H9 (cell line): Measurements from ENCODE around the gene PPP1R27. TPM values are rescaled to one million over a fixed set of nuclear protein-coding genes. Genes with fewer than 3 reads are reported as not detected.

Experiments used
- DNase-seq: peaks from one replicate; pipeline ENCODE4 v3.0.0-alpha.2; 2017
- H2AFZ ChIP-seq: one replicate; pipeline ENCODE4 v1.6.1; 2013; ENCODE audit warnings: mild to moderate bottlenecking, low read length, control low read depth, moderate library complexity
- H2AK5ac ChIP-seq: 2 replicates; pipeline ENCODE4 v1.6.1; 2013; ENCODE audit warnings: low read length, control low read depth, mixed read lengths; ENCODE audit not compliant: insufficient read length
- H2BK120ac ChIP-seq: one replicate; pipeline ENCODE4 v1.6.1; 2013; ENCODE audit warnings: low read depth, mild to moderate bottlenecking, low read length, control low read depth, inconsistent platforms; ENCODE audit not compliant: poor library complexity, severe bottlenecking
- H2BK12ac ChIP-seq: 2 replicates; pipeline ENCODE4 v1.6.1; 2013; ENCODE audit warnings: low read length, control low read depth, mixed read lengths, low read depth; ENCODE audit not compliant: insufficient read length
- H2BK15ac ChIP-seq: 2 replicates; pipeline ENCODE4 v1.6.1; 2013; ENCODE audit warnings: low read depth, low read length, control low read depth
- H2BK20ac ChIP-seq: one replicate; pipeline ENCODE4 v1.6.1; 2013; ENCODE audit warnings: low read depth, mild to moderate bottlenecking, low read length, control low read depth, inconsistent platforms; ENCODE audit not compliant: poor library complexity, severe bottlenecking
- H2BK5ac ChIP-seq: 2 replicates; pipeline ENCODE4 v1.6.1; 2013; ENCODE audit warnings: low read length, control low read depth, mixed read lengths; ENCODE audit not compliant: insufficient read length
- H3K14ac ChIP-seq: 2 replicates; pipeline ENCODE4 v1.6.1; 2013; ENCODE audit warnings: low read length, control low read depth; ENCODE audit not compliant: insufficient read depth
- H3K18ac ChIP-seq: 2 replicates; pipeline ENCODE4 v1.6.1; 2013; ENCODE audit warnings: low read depth, mild to moderate bottlenecking, mixed read lengths, low read length, control low read depth; ENCODE audit not compliant: insufficient read length
- H3K23ac ChIP-seq: 2 replicates; pipeline ENCODE4 v1.6.1; 2013; ENCODE audit warnings: low read length, control low read depth, mixed read lengths, low read depth; ENCODE audit not compliant: insufficient read length
- H3K23me2 ChIP-seq: 2 replicates; pipeline ENCODE4 v1.6.1; 2013; ENCODE audit warnings: low read depth, mild to moderate bottlenecking, mixed read lengths, low read length, control low read depth; ENCODE audit not compliant: insufficient read length, poor library complexity, severe bottlenecking
- H3K27ac ChIP-seq: 2 replicates; pipeline ENCODE4 v1.5.1; 2013; ENCODE audit warnings: low read length, control low read depth, mixed read lengths, low read depth; ENCODE audit not compliant: insufficient read length
- H3K27me3 ChIP-seq: 2 replicates; pipeline ENCODE4 v1.6.1; 2013; ENCODE audit warnings: low read length, control low read depth, inconsistent platforms; ENCODE audit not compliant: insufficient read depth
- H3K4ac ChIP-seq: 2 replicates; pipeline ENCODE4 v1.6.1; 2013; ENCODE audit warnings: low read depth, mild to moderate bottlenecking, control low read depth, inconsistent platforms, low read length, moderate library complexity
- H3K4me1 ChIP-seq: 2 replicates; pipeline ENCODE4 v1.6.1; 2013; ENCODE audit warnings: low read length, control low read depth, inconsistent platforms; ENCODE audit not compliant: insufficient read depth
- H3K4me2 ChIP-seq: 2 replicates; pipeline ENCODE4 v1.6.1; 2013; ENCODE audit warnings: low read length, control low read depth, mixed read lengths; ENCODE audit not compliant: insufficient read length, insufficient read depth
- H3K56ac ChIP-seq: 2 replicates; pipeline ENCODE4 v1.6.1; 2013; ENCODE audit warnings: low read depth, mild to moderate bottlenecking, mixed read lengths, low read length, control low read depth; ENCODE audit not compliant: insufficient read length
- H3K79me1 ChIP-seq: 2 replicates; pipeline ENCODE4 v1.6.1; 2013; ENCODE audit warnings: low read depth, mild to moderate bottlenecking, moderate library complexity, low read length, control low read depth, inconsistent platforms; ENCODE audit not compliant: insufficient read depth, poor library complexity, severe bottlenecking
- H3K79me2 ChIP-seq: 2 replicates; pipeline ENCODE4 v1.6.1; 2013; ENCODE audit warnings: low read length, control low read depth, inconsistent platforms; ENCODE audit not compliant: insufficient read depth
- H3K9ac ChIP-seq: 2 replicates; pipeline ENCODE4 v1.6.1; 2013; ENCODE audit warnings: low read length, control low read depth, mixed read lengths; ENCODE audit not compliant: insufficient read length; ENCODE audit errors: extremely low read depth
- H3K9me3 ChIP-seq: one replicate; pipeline ENCODE4 v1.6.1; 2013; ENCODE audit warnings: low read depth, low read length, inconsistent platforms; ENCODE audit not compliant: control insufficient read depth
- H3T11ph ChIP-seq: one replicate; pipeline ENCODE4 v1.6.1; 2013; ENCODE audit warnings: mild to moderate bottlenecking, low read length, control low read depth, inconsistent platforms
- H4K20me1 ChIP-seq: one replicate; pipeline ENCODE4 v1.6.1; 2013; ENCODE audit not compliant: control insufficient read depth, insufficient read length, insufficient read depth
- H4K5ac ChIP-seq: 2 replicates; pipeline ENCODE4 v1.6.1; 2013; ENCODE audit warnings: low read depth, mild to moderate bottlenecking, mixed read lengths, low read length, control low read depth; ENCODE audit not compliant: insufficient read length
- H4K8ac ChIP-seq: replicated peaks from 2 replicates; pipeline ENCODE4 v1.6.1; 2013; ENCODE audit warnings: low read length, control low read depth, mixed read lengths, low read depth; ENCODE audit not compliant: insufficient read length
- H4K91ac ChIP-seq: 2 replicates; pipeline ENCODE4 v1.6.1; 2013; ENCODE audit warnings: low read depth, mild to moderate bottlenecking, moderate library complexity, mixed read lengths, low read length, control low read depth; ENCODE audit not compliant: insufficient read length
- H3K27ac Mint-ChIP-seq, 3 experiments: 2 replicates in 2 of 3; 3 replicates in 1 of 3; pipeline ENCODE4 v1.8.0; 2020 to 2021; ENCODE audit warnings: mixed read lengths in 3 of 3, mild to moderate bottlenecking in 1 of 3, moderate library complexity in 1 of 3
- H3K27me3 Mint-ChIP-seq: 2 replicates; pipeline ENCODE4 v1.8.0; 2021; ENCODE audit warnings: low read depth, mild to moderate bottlenecking, moderate library complexity, mixed read lengths
- H3K36me3 Mint-ChIP-seq, 3 experiments: 2 replicates in 2 of 3; 3 replicates in 1 of 3; pipeline ENCODE4 v1.8.0; 2020 to 2021; ENCODE audit warnings: low read depth in 3 of 3, mixed read lengths in 3 of 3; ENCODE audit not compliant: insufficient read depth in 1 of 3
- H3K4me1 Mint-ChIP-seq, 2 experiments: 2 replicates each; pipeline ENCODE4 v1.8.0; 2020; ENCODE audit warnings: mixed read lengths in 2 of 2
- H3K4me3 Mint-ChIP-seq, 2 experiments: 2 replicates in 1 of 2; 3 replicates in 1 of 2; pipeline ENCODE4 v1.8.0; 2020 to 2021; ENCODE audit warnings: mild to moderate bottlenecking in 2 of 2, mixed read lengths in 2 of 2, moderate library complexity in 1 of 2
- H3K9me3 Mint-ChIP-seq, 2 experiments: 2 replicates in 1 of 2; 3 replicates in 1 of 2; pipeline ENCODE4 v1.8.0; 2020; ENCODE audit warnings: mild to moderate bottlenecking in 2 of 2, mixed read lengths in 2 of 2, moderate library complexity in 1 of 2
- CTCF ChIP-seq: fragments of 200-600 bp; sonication (generic); conservative IDR thresholded peaks from 3 replicates; pipeline ENCODE4 v1.8.0; 2021; ENCODE audit warnings: antibody characterized with exemption, mild to moderate bottlenecking
- WGBS: extraction: QIAGEN DNeasy Blood & Tissue Kit; methylation state at CpG from one replicate; pipeline ENCODE4 v1.1.7; 2013; ENCODE audit warnings: missing lambda C conversion rate, low lambda C conversion rate, mixed read lengths; ENCODE audit not compliant: insufficient read length; ENCODE audit errors: extremely low coverage; 5-methylcytosine and 5-hydroxymethylcytosine counted together
- total RNA-seq: library from RNA; stranded (reverse); gene quantifications from 2 replicates; pipeline ENCODE4 v1.2.1, GENCODE V29; 2021

The PPP1R27 gene
- total RNA-seq, 1 experiment from 2014 or later = 0.22 TPM

DNA sequence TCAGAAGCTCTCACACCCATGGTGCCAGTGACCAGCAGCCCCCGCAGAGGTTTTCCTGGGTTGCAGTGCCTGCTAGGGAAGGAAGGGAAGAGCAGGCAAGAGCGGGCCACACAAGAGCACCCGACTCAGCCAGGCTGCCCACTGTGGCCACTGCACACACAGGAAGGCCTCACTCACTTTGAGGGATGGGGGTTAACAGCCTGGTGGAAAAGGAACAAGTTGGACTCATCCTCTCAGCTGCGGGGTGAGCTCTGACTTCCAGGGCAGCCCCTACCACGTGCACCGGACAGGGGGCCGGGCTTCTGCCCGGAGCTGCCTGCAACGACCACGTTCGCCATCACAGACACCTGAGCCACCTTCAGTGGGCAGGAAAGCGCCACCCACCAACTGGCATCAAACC is 17.4 kb upstream of the PPP1R27 start:
- H2AFZ ChIP-seq = no peak overlapping the region
- H2BK120ac ChIP-seq = no peak overlapping the region
- no peak overlapping the region for H3K14ac ChIP-seq
- no peak for TF ChIP-seq CTCF
- H3K4me1 ChIP-seq = no peaks in the 10 kb centered on the region
- H3K4ac ChIP-seq = no peak overlapping the region
- no peak for DNase-seq
- no peak overlapping the region for H2BK15ac ChIP-seq
- H2BK5ac ChIP-seq = no peak overlapping the region
- H3K27ac ChIP-seq = no peak overlapping the region
- no peak overlapping the region for H4K5ac ChIP-seq
- H3K23me2 ChIP-seq = no peaks in the 10 kb centered on the region
- no peaks in the 10 kb centered on the region for H3K79me2 ChIP-seq
- no peaks in the 10 kb centered on the region; the same call in 1 of the 2 replicates for H3K27me3 Mint-ChIP-seq
- H3K18ac ChIP-seq = no peak overlapping the region
- no peak overlapping the region for H3K4me2 ChIP-seq
- no peaks in the 10 kb centered on the region for H3K9me3 Mint-ChIP-seq
- H3T11ph ChIP-seq = no peak overlapping the region
- no peak overlapping the region for H3K4me3 Mint-ChIP-seq
- no peak overlapping the region for H2BK12ac ChIP-seq
- no peak overlapping the region for H2BK20ac ChIP-seq
- no peak overlapping the region for H3K56ac ChIP-seq
- H3K9ac ChIP-seq = no peak overlapping the region
- H4K20me1 ChIP-seq = peaks cover 2% of the 10 kb centered on the region
- no peak overlapping the region for H2AK5ac ChIP-seq
- H3K9me3 ChIP-seq = no peaks in the 10 kb centered on the region
- no peaks in the 10 kb centered on the region for H3K4me1 Mint-ChIP-seq
- no peak overlapping the region for H3K27ac Mint-ChIP-seq
- H3K36me3 Mint-ChIP-seq = peaks cover 27 to 69% (median 56%) of the 10 kb centered on the region in 3 experiments; a peak in 6 of 7 replicates
- no peaks in the 10 kb centered on the region for H3K79me1 ChIP-seq
- H3K27me3 ChIP-seq = no peaks in the 10 kb centered on the region
- no peak overlapping the region for H3K23ac ChIP-seq
- no peak overlapping the region for H4K91ac ChIP-seq
- no CpG with 5 or more reads among the region's 12 CpGs for WGBS
- no peak overlapping the region for H4K8ac ChIP-seq
